Stimulated activated CD4-positive, alpha-beta T cell treated with anti-CD3 and anti-CD28 coated beads, Interleukin-1b, Interleukin-23, amount 100 ng/mL, for 1 hour (primary cell): Measurements from ENCODE around the gene OR8B8.
"Not testable (repeated sequence)": the region's sequence is repeated elsewhere in the genome, so short reads cannot be mapped to it uniquely, and the experiment has no call there.

Source experiments
- DNase-seq, 2 donors: peaks; one replicate each; pipeline ENCODE4 v3.0.0-alpha.2; 2020; ENCODE audit warnings: low read depth in 2 of 2

OR8B8 gene

GRCh38 chr11:124441519-124441918, 4.0 kb downstream of the OR8B8 start:
- no peak for DNase-seq

GRCh38 chr11:124441081-124441480, 4.4 kb downstream of the OR8B8 start:
- no peak for DNase-seq

- no peak for DNase-seq
These were observed 4.9 kb downstream of the OR8B8 start for GRCh38 chr11:124440608-124441007.

- DNase-seq = no peak
These were observed 10.8 kb downstream of the OR8B8 start for GRCh38 chr11:124434699-124435098.

- no peak for DNase-seq
These were observed 15.9 kb downstream of the OR8B8 start for GRCh38 chr11:124429599-124429998.

- DNase-seq = no peak
These were observed 21.0 kb downstream of the OR8B8 start, which contains the start of gene OR8B4 for GRCh38 chr11:124424384-124424921. Gene OR8B4 (minus strand): TSS chr11:124424871. CDS start chr11:124424871, 0 bp downstream.

- no peak for DNase-seq
These were observed 24.5 kb downstream of the OR8B8 start for GRCh38 chr11:124421043-124421442.

- no peak for DNase-seq
These were observed 30.1 kb downstream of the OR8B8 start for GRCh38 chr11:124415356-124415923.

GRCh38 chr11:124409906-124410305, 35.6 kb downstream of the OR8B8 start:
- no peak for DNase-seq

GRCh38 chr11:124405581-124405980, 39.9 kb downstream of the OR8B8 start:
- no peak for DNase-seq

- not testable (repeated sequence) for DNase-seq
These were observed 42.3 kb downstream of the OR8B8 start for GRCh38 chr11:124403186-124403585.

GRCh38 chr11:124402326-124402922, 43.1 kb downstream of the OR8B8 start:
- DNase-seq = no peak

GRCh38 chr11:124398924-124399323, 46.6 kb downstream of the OR8B8 start, which contains the start of gene OR8B3:
Gene OR8B3 (minus strand): TSS chr11:124399024. CDS start chr11:124397351, 1,673 bp downstream.
- DNase-seq = no peak

- DNase-seq = not testable (repeated sequence)
These were observed 48.6 kb downstream of the OR8B8 start for GRCh38 chr11:124396847-124397246.

GRCh38 chr11:124394408-124394807, 51.1 kb downstream of the OR8B8 start:
- DNase-seq = no peak
